Ovary (tissue), 3 donors: Measurements from ENCODE around the gene ZNF445.

Experiments
- POLR2A ChIP-seq: fragments of 450-650 bp; IDR thresholded peaks from one replicate; pipeline ENCODE4 v1.6.1; 2017; ENCODE audit warnings: antibody characterized with exemption, mild to moderate bottlenecking, moderate library complexity
- TF ChIP-seq, protein P1 (sequence below), 3 donors: fragments of 450-650 bp in 2 of 3; fragments of 200-600 bp in 1 of 3; IDR thresholded peaks; one replicate each; pipeline versions ENCODE4 v1.5.1 to v1.8.0; 2016 to 2022; ENCODE audit warnings: antibody characterized with exemption in 3 of 3, mild to moderate bottlenecking in 1 of 3
- donor health status: DM: no; HTN: no; CAD: no.

DNA sequence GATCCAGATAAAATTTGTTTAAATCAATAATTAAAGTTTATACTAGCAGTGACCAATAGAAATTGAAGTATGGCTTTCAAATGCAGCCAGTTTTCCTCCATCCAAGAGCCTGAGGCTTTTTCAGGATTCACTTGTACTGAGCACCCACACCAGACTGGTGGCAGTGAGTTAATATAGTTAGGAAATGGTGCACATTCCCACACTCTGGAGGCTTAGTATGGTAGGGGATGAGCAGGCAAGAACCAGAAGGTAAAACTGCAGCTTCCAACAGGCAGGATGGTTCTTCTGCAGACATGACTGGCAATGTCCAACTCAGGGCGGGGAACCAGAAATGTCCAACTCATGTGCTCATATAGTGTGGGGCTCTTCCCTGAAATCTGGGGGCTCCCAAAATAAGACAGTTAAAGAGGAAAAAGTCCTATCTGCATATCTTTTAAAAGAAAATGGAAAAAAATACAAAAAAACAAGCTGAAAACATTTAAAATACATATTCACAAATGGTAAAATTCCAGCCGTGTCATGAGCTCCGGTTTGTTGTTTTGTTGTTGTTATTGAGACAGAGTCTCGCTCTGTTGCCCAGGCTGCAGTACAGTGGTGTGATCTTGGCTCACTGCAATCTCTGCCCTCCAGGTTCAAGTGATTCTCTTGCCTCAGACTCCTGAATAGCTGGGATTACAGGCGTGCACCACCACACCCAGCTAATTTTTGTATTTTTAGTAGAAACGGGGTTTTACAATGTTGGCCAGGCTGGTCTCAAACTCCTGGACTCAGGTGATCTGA is 18.4 kb upstream of the ZNF445 start:
- TF ChIP-seq, protein P1, sequence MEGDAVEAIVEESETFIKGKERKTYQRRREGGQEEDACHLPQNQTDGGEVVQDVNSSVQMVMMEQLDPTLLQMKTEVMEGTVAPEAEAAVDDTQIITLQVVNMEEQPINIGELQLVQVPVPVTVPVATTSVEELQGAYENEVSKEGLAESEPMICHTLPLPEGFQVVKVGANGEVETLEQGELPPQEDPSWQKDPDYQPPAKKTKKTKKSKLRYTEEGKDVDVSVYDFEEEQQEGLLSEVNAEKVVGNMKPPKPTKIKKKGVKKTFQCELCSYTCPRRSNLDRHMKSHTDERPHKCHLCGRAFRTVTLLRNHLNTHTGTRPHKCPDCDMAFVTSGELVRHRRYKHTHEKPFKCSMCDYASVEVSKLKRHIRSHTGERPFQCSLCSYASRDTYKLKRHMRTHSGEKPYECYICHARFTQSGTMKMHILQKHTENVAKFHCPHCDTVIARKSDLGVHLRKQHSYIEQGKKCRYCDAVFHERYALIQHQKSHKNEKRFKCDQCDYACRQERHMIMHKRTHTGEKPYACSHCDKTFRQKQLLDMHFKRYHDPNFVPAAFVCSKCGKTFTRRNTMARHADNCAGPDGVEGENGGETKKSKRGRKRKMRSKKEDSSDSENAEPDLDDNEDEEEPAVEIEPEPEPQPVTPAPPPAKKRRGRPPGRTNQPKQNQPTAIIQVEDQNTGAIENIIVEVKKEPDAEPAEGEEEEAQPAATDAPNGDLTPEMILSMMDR (IDR thresholded peaks at IDR 0.05): no peak
- TF ChIP-seq POLR2A: no peak
